Hypothalamus (tissue), 51 donors: Measurements from ENCODE around the gene ACADVL.
A peak's percentile ranks its signal among the peaks of the same experiment; 100 is the strongest.

Experiments
- DNase-seq, 51 donors: peaks; one replicate each; lab custom pipeline; 2025; lab: John Stamatoyannopoulos, UW

The ACADVL gene

GRCh38 chr17:7248796-7249195 lies 29.1 kb downstream of the ACADVL start:
- no peak for DNase-seq

GRCh38 chr17:7249214-7249613 lies 29.5 kb downstream of the ACADVL start:
- DNase-seq = no peak

GRCh38 chr17:7249830-7250229 lies 30.1 kb downstream of the ACADVL start:
- DNase-seq = no peak

GRCh38 chr17:7250695-7251627 lies 31.2 kb downstream of the ACADVL start:
- DNase-seq = peak in 2 of 51 donors; percentile 23 to 41

GRCh38 chr17:7251661-7252175 lies 32.0 kb downstream of the ACADVL start, which contains the start of gene CTDNEP1:
Gene CTDNEP1 (minus strand): TSS chr17:7251734. CDS start chr17:7251296, 438 bp downstream.
- DNase-seq = peak; percentile 92 to 99 (median 98)

GRCh38 chr17:7252176-7253043 lies 32.7 kb downstream of the ACADVL start, which contains the start of gene ELP5:
Gene ELP5 (plus strand): TSS chr17:7252215. CDS start chr17:7252551, 336 bp downstream.
- peak; percentile 71 to 96 (median 86) for DNase-seq

- DNase-seq = no peak
Measured at GRCh38 chr17:7253082-7253481, 33.3 kb downstream of the ACADVL start.

- DNase-seq = no peak
Measured at GRCh38 chr17:7254511-7254910, 34.8 kb downstream of the ACADVL start.

- no peak for DNase-seq
Measured at GRCh38 chr17:7256766-7257456, 37.2 kb downstream of the ACADVL start.

- DNase-seq = no peak
Measured at GRCh38 chr17:7258731-7259554, 39.2 kb downstream of the ACADVL start.

GRCh38 chr17:7259555-7259889 lies 39.8 kb downstream of the ACADVL start:
- no peak for DNase-seq

GRCh38 chr17:7260151-7260550 lies 40.4 kb downstream of the ACADVL start:
- no peak for DNase-seq

- no peak for DNase-seq
Measured at GRCh38 chr17:7260651-7261378, 41.1 kb downstream of the ACADVL start.

GRCh38 chr17:7261379-7262191 lies 41.8 kb downstream of the ACADVL start:
- no peak for DNase-seq

- no peak for DNase-seq
Measured at GRCh38 chr17:7262192-7262934, 42.6 kb downstream of the ACADVL start, which contains the start of gene CLDN7. Gene CLDN7 (minus strand): TSS chr17:7262478. CDS start chr17:7262043, 435 bp downstream.

GRCh38 chr17:7262935-7263800 lies 43.4 kb downstream of the ACADVL start:
- DNase-seq = no peak
